ENCODE data around the gene MVB12B.

MVB12B gene

GRCh38 chr9:126307322-126308061 is 19.1 kb upstream of the MVB12B start:
- no peak for TF ChIP-seq POLR2AphosphoS5 (IDR thresholded peaks at IDR 0.05; ENCODE audit: borderline replicate concordance, low read depth, low read length)
- no peak for TF ChIP-seq EZH2 (IDR thresholded peaks at IDR 0.05)
- TF ChIP-seq FOXP2 (optimal IDR thresholded peaks at IDR 0.05; ENCODE audit: control extremely low read depth, extremely low read length, insufficient read depth) = no peak
- H3K4me3 ChIP-seq = no peak overlapping the region
- H3K9ac ChIP-seq (ENCODE audit: insufficient read length) = no peak overlapping the region
- no peak overlapping the region for H3K27ac ChIP-seq
- no peaks in the 10 kb centered on the region for H3K9me3 ChIP-seq (ENCODE audit: low read depth, low read length)
- H3K36me3 ChIP-seq (ENCODE audit: insufficient read depth, low read length) = no peaks in the 10 kb centered on the region
- no peak for DNase-seq (ENCODE audit: low read depth, low spot score)

DNA sequence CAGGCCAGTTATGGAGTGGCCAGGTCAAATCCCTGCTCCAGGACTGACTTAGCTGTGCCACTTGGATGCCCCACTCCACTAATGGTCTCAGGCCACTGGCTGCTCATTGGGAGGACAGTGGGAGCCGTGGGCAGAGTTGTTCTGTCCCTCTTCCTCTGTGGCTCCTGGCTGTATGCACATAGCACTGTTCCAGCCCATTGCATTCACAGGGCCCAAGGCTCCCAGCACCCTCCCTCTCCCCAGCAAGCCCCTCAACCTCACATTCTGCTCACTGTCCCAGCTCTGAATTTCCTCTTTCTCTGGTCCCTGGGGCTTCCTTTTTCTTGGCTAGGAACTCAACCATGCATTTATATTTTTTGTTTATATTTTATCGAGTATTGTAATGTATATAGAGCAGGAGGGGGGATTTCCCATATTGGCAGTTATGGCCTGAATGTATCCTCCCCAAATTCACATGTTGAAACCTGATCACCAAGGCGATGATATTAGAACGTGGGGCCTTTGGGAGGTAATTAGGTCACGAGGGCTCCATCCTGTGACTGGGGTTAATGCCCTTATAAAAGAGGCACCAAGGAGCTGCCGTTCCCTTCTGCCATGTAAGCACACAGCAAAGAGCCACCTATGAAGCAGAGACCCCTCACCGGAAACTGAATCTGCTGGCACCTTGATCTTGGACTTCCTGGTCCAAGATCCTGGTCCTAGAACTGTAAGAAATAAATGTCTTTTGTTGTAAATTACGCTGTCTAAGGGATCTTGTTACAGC is 17.0 kb upstream of the MVB12B start:
- Histone ChIP-seq H3K36me3 (ENCODE audit: insufficient read depth, low read length) (no peaks in the 10 kb centered on the region), H3K9ac (ENCODE audit: insufficient read length) (no peak overlapping the region), H3K27ac (no peak overlapping the region), H3K9me3 (ENCODE audit: low read depth, low read length) (no peaks in the 10 kb centered on the region), H3K4me3 (no peak overlapping the region)
- no peak for DNase-seq (ENCODE audit: low read depth, low spot score)
- TF ChIP-seq POLR2AphosphoS5 (IDR thresholded peaks at IDR 0.05; ENCODE audit: borderline replicate concordance, low read depth, low read length) = no peak
- no peak for TF ChIP-seq EZH2 (IDR thresholded peaks at IDR 0.05)
- no peak for TF ChIP-seq FOXP2 (optimal IDR thresholded peaks at IDR 0.05; ENCODE audit: control extremely low read depth, extremely low read length, insufficient read depth)

DNA sequence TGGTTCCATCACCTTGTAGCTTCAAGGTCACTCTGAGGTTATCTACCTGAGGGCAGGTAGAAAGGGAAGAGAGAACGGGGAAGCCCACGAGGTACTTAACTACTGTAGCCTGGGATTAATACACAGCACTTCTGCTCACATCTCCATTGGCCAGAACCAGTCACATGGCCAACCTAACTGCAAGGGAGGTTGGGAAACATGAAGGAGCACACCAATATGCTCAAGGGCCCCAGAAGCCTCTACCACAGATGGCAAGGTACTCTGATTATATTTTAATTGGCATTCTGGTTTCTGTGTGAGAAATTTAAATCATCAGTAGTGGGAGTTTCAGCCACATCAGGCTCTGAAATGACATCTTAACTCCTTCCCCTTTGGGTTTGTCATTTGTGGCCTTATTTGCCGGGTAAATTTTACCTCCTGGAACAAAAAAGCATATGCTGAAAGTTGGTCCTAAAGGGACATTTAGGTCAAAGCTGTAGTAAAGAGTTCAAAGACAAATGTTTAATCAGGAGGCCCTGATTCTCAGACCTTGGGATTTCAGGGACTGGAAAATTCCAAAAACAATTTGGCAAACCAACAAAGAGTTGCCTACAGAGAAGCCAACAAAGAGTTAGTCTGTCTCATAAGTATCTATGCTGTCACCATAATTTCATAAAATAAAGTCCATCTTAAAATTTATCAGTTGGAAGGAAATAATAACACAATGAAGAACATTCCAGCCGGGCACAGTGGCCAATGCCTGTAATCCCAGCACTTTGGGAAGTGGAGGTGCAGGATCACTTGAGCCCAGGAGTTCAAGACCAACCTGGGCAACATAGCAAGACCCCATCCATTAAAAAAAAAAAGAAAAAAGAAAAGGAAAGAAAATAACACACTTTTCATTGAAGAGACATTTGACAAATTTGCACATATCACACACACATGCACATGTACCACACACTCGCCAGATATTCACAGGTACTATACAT is 13.8 kb upstream of the MVB12B start:
- TF ChIP-seq FOXP2 (optimal IDR thresholded peaks at IDR 0.05; ENCODE audit: control extremely low read depth, extremely low read length, insufficient read depth) (no peak), EZH2 (IDR thresholded peaks at IDR 0.05) (no peak), POLR2AphosphoS5 (IDR thresholded peaks at IDR 0.05; ENCODE audit: borderline replicate concordance, low read depth, low read length) (no peak)
- Histone ChIP-seq H3K4me3 (no peak overlapping the region), H3K9ac (ENCODE audit: insufficient read length) (no peak overlapping the region), H3K27ac (no peak overlapping the region), H3K36me3 (ENCODE audit: insufficient read depth, low read length) (no peaks in the 10 kb centered on the region), H3K9me3 (ENCODE audit: low read depth, low read length) (no peaks in the 10 kb centered on the region)
- no peak for DNase-seq (ENCODE audit: low read depth, low spot score)

DNA sequence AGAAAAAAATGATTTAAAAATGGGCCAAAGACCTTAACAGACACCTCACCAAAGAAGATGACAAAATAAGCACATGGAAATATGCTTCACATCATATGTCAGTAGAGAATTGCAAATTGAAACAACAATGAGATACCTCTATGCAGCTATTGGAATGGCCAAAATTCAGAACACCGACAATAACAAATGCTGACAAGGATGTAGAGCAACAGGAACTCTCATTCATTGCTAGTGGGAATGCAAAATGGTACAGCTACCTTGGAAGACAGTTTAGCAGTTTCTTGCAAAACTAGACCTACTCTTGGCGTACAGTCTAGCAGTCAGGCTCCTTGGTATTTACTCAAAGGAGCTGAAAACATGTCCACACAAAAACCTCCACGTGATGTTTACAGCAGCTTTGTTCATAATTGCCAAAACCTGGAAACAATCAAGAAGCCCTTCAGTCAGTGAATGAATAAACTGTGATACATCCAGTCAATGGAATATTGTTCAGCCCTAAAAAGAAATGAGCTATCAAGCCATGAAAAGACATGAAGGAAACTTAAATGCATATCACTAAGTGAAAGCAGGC is 10.5 kb upstream of the MVB12B start:
- no peak overlapping the region for H3K27ac ChIP-seq
- H3K9me3 ChIP-seq (ENCODE audit: low read depth, low read length) = no peaks in the 10 kb centered on the region
- no peaks in the 10 kb centered on the region for H3K36me3 ChIP-seq (ENCODE audit: insufficient read depth, low read length)
- no peak for TF ChIP-seq FOXP2 (optimal IDR thresholded peaks at IDR 0.05; ENCODE audit: control extremely low read depth, extremely low read length, insufficient read depth)
- TF ChIP-seq POLR2AphosphoS5 (IDR thresholded peaks at IDR 0.05; ENCODE audit: borderline replicate concordance, low read depth, low read length) = no peak
- TF ChIP-seq EZH2 (IDR thresholded peaks at IDR 0.05) = no peak
- no peak overlapping the region for H3K9ac ChIP-seq (ENCODE audit: insufficient read length)
- H3K4me3 ChIP-seq = no peak overlapping the region
- no peak for DNase-seq (ENCODE audit: low read depth, low spot score)

- DNase-seq (ENCODE audit: low read depth, low spot score) = no peak
- Histone ChIP-seq H3K36me3 (ENCODE audit: insufficient read depth, low read length) (no peaks in the 10 kb centered on the region), H3K27ac (no peak overlapping the region), H3K9ac (ENCODE audit: insufficient read length) (no peak overlapping the region), H3K4me3 (no peak overlapping the region), H3K9me3 (ENCODE audit: low read depth, low read length) (no peaks in the 10 kb centered on the region)
- TF ChIP-seq FOXP2 (optimal IDR thresholded peaks at IDR 0.05; ENCODE audit: control extremely low read depth, extremely low read length, insufficient read depth) (no peak), POLR2AphosphoS5 (IDR thresholded peaks at IDR 0.05; ENCODE audit: borderline replicate concordance, low read depth, low read length) (no peak), EZH2 (IDR thresholded peaks at IDR 0.05) (no peak)
Observed at GRCh38 chr9:126317513-126317912, 9.1 kb upstream of the MVB12B start.

DNA sequence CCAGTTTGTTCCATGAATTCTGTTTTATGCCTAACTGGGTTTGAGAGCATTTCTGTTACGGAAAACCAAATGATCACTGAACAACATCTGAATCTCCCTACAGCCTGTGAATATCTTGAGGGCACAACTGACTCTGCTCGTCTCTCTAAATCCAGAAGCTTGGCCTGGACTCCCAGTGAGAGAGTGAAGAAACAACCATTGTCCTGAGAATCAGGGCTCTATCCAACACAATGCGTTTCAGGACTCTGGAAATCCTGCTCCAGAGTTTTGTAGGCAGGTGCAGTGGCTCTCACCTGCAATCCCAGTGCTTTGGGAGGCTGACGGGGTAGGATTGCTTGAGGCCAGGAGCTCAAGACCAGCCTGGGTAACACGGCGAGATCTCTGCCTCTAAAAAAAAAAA is 7.8 kb upstream of the MVB12B start:
- H3K9ac ChIP-seq (ENCODE audit: insufficient read length) = no peak overlapping the region
- no peak for DNase-seq (ENCODE audit: low read depth, low spot score)
- no peak overlapping the region for H3K4me3 ChIP-seq
- H3K36me3 ChIP-seq (ENCODE audit: insufficient read depth, low read length) = no peaks in the 10 kb centered on the region
- no peaks in the 10 kb centered on the region; the same call in 1 of the 2 replicates for H3K9me3 ChIP-seq (ENCODE audit: low read depth, low read length)
- no peak overlapping the region for H3K27ac ChIP-seq
- no peak for TF ChIP-seq EZH2 (IDR thresholded peaks at IDR 0.05)
- TF ChIP-seq FOXP2 (optimal IDR thresholded peaks at IDR 0.05; ENCODE audit: control extremely low read depth, extremely low read length, insufficient read depth) = no peak
- no peak for TF ChIP-seq POLR2AphosphoS5 (IDR thresholded peaks at IDR 0.05; ENCODE audit: borderline replicate concordance, low read depth, low read length)

DNA sequence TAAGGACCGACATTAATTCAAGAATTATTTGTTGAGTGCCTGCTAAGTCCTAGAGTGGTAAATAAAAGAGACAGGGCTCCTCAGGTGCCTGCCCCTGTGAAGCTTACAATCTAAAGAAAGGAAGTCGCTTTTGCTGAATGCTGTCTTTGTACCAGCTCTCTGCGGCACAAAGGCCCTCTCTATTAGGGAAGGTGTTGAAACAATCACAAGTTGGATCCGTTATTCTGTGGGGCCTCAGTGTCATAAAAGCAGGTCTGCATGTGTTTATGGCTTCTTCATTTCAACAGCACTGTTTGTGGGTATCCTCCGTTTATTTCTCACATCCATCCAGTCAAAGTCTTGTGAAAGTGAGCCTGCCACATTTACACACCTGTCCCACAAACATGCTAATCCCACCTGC is 7.0 kb upstream of the MVB12B start:
- TF ChIP-seq POLR2AphosphoS5 (IDR thresholded peaks at IDR 0.05; ENCODE audit: borderline replicate concordance, low read depth, low read length) = no peak
- TF ChIP-seq EZH2 (IDR thresholded peaks at IDR 0.05) = no peak
- TF ChIP-seq FOXP2 (optimal IDR thresholded peaks at IDR 0.05; ENCODE audit: control extremely low read depth, extremely low read length, insufficient read depth) = no peak
- Histone ChIP-seq H3K9me3 (ENCODE audit: low read depth, low read length) (no peaks in the 10 kb centered on the region; the same call in 1 of the 2 replicates), H3K4me3 (no peak overlapping the region), H3K36me3 (ENCODE audit: insufficient read depth, low read length) (no peaks in the 10 kb centered on the region), H3K9ac (ENCODE audit: insufficient read length) (no peak overlapping the region), H3K27ac (no peak overlapping the region)
- DNase-seq (ENCODE audit: low read depth, low spot score) = no peak
